Skeletal muscle cell (primary cell): ENCODE results near the gene PARP9.

Experiments used
- DNase-seq: peaks from one replicate; pipeline ENCODE4 v3.0.0-alpha.2; 2010; ENCODE audit warnings: low read depth
- H3K4me3 ChIP-seq: 2 replicates; pipeline ENCODE4 v1.5.1; 2011; ENCODE audit warnings: low read depth, mild to moderate bottlenecking, control low read depth, low read length, moderate library complexity

Gene PARP9

GRCh38 chr3:122564155-122564912 lies at the start of gene PARP9, which contains the start of gene DTX3L:
PARP9 (minus strand) TSS chr3:122564300; CDS start chr3:122559620, 4,680 bp downstream.
DTX3L (plus strand) TSS chr3:122564338; CDS start chr3:122564427, 89 bp downstream.
- H3K4me3 ChIP-seq: peak within 1 kb of the TSS; percentile 78
- no peak for DNase-seq

GRCh38 chr3:122612696-122613095 lies 48.6 kb upstream of the PARP9 start:
- DNase-seq: no peak

GRCh38 chr3:122609798-122610559 lies 45.9 kb upstream of the PARP9 start:
- H3K4me3 ChIP-seq: no peak overlapping the region
- DNase-seq: peak; percentile 34

More at GRCh38 chr3:122612696-122613095, 48.6 kb upstream of the PARP9 start:
- no peak overlapping the region for H3K4me3 ChIP-seq

- H3K4me3 ChIP-seq: no peak overlapping the region
- no peak for DNase-seq
These were observed 44.8 kb upstream of the PARP9 start for GRCh38 chr3:122608916-122609315.

DNA sequence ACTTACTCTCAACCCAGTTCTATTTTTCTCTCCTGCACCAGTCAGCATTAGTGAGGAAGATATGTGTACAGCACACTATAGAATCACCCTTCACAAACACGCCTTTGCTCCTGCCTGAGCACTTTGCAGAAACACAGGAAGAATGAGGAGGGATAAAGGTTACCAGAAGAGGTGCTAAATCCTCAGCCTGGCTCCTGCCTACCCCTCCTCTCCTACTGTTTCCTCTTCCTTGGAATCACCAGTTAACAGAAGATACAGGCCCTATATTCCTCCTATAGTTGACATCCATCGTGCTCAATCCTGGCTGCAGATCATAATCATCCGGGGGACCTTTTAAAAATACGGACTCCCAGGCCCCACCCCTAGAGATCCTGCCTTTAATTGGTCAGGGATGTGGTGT lies 42.2 kb upstream of the PARP9 start:
- no peak for DNase-seq
- H3K4me3 ChIP-seq: no peak overlapping the region

DNA sequence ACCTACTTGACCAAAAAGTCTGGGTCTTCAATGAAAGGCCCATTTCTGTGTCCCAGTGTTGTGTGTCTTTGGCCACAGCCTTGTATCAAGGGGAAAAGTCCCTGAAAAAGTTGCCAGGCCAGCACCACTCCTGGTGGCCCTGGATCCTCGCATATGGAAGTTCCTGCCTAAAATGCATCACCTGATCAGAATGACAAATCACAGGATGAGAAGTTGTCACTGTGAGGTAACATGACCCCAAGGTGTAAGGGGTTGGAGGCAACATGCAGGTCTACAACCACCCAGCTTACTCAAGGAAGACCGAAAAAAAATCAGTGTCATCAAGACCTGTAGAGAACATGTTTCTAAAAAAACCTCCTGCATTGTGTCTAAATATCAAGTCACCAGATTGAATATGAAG lies 39.0 kb upstream of the PARP9 start:
- DNase-seq: no peak
- H3K4me3 ChIP-seq: no peak overlapping the region

DNA sequence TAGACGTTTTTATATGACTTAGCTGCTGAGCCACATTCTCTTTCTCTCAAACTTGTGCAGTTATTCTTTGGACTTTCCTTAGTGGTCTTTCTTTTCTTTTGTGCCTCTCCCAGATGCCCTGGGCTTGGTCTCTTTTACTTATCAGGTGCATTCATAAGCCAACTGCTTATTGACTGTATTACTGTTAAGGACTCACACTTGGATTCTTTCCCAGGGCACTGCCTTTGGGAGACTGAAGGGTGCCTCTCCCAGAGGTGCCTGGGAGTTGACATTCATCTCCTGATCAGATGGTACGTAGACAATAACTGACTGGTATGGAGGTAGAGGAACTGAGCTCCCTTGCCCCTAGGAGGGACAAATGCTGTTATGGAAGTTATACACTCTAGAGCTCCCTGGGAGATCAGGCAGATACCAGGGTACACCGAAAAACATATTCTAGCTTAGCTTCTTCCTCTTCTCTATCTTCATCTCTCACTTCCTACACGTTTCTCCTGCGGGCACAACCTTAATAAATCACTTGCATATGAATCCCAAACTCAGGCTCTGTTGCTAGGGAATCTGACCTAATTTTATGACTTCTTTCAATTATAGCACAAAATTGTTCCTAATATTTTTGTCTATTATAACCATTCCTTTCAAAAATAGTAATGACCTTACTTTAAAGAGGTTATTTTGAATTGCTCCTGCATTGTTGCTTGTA lies 38.1 kb upstream of the PARP9 start:
- DNase-seq: no peak
- no peak overlapping the region for H3K4me3 ChIP-seq

- no peak overlapping the region for H3K4me3 ChIP-seq
- no peak for DNase-seq
These were observed 34.5 kb upstream of the PARP9 start for GRCh38 chr3:122598556-122598955.

GRCh38 chr3:122598151-122598550 lies 34.1 kb upstream of the PARP9 start:
- no peak for DNase-seq
- H3K4me3 ChIP-seq: no peak overlapping the region

- no peak overlapping the region for H3K4me3 ChIP-seq
- no peak for DNase-seq
These were observed 29.9 kb upstream of the PARP9 start for GRCh38 chr3:122594025-122594424.

DNA sequence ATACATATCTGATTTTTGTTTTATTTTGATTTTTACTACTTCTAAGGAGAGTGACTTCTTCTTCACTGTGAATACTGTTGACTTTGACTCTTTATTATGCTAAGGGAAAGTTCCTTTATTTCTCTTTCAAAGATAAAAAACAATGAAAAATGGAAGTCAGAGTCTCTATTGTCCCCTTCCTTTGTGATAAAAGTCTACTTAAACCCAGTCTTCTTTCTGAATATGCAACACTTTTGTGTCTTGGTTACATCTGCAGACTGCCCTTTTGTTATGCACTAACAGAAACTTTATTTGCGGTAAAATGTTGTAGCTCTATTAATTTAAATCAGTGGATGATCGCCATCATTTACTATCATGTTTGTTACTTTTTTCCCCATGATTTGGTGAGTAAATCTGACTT lies 26.5 kb upstream of the PARP9 start:
- DNase-seq: no peak
- H3K4me3 ChIP-seq: no peak overlapping the region

DNA sequence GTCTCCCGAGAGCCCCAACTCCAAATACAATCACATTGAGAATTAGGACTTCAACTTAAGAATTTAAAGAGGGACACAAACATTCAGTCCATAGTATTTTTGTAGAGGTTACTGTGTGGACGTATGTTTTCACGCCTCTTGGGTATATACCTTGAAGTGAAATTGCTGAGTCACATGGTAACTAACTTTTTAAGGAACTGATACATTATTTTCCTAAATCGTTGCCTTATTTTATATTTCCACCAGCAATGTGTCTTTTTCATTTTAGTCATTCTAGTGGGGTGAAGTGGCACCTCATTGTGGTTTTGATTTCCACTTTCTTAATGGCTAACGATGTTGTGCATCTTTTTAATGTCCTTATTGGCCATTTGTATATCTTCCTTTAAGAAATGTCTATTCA lies 25.2 kb upstream of the PARP9 start:
- DNase-seq: no peak

DNA sequence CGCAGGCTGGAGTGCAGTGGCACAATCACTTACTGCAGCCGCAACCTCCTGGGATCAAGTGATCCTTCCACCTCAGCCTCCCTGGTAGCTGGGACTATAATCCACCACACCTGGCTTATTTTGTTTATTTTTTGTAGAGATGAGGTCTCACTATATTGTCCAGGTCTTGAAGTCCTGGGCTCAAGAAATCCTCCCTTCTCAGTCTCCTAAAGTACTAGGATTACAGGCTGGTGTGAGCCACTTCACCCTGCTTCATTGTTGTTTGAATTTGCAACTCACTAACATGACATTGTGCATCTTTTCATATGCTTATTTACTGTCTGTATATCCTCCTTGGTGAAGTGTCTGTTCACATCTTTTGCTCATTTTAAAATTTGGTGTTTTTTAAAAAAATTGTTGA lies 23.5 kb upstream of the PARP9 start:
- H3K4me3 ChIP-seq: no peak overlapping the region
- no peak for DNase-seq

More for the DNA sequence above, 25.2 kb upstream of the PARP9 start:
- no peak overlapping the region for H3K4me3 ChIP-seq

DNA sequence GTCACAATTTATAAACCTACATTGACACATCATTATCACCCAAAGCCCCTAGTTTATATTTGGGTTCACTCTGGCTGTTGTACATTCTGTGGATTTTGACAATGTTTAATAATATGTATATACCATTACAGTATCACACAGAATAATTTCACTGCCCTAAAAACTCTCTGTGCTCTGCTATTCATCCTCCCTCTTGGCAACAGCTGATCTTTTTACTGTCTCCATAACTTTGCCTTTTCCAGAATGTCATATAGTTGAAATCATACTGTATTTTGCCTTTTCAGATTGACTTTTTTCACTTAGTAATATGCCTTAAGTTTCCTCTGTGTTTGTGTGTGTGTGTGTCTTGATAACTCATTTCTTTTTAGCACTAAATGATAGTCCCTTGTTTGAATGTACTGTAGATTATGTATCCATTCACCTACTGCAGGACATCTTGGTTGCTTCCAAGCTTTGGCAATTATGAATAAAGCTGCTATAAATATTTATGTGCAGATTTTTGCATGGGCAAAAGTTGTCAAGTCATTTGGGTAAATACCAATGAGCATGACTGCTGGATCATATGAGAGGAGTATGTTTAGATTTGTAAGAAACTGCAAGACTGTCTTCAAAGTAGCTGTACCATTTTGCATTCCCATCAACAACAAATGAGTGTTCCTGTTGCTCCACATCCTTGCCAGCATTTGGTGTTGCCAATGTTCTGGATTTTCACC lies 22.8 kb upstream of the PARP9 start:
- no peak overlapping the region for H3K4me3 ChIP-seq
- DNase-seq: no peak

DNA sequence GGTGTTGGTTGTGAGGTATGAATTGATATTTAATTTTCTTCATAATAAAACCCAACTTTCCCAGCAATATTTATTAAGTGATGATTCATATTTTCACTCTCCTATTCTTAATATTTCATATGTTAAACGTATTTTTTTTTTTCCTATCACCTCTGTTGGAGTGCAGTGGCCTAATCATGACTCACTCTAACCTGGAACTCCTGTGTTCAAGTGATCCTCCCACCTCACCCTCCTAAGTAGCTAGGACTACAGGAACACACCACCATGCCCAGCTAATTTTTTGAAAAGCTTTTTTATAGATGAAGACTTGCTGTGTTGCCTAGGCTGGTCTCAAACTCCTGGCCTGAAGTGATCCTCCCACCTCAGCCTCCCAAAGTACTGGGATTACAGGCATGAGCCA lies 22.0 kb upstream of the PARP9 start:
- DNase-seq: no peak
- H3K4me3 ChIP-seq: no peak overlapping the region

DNA sequence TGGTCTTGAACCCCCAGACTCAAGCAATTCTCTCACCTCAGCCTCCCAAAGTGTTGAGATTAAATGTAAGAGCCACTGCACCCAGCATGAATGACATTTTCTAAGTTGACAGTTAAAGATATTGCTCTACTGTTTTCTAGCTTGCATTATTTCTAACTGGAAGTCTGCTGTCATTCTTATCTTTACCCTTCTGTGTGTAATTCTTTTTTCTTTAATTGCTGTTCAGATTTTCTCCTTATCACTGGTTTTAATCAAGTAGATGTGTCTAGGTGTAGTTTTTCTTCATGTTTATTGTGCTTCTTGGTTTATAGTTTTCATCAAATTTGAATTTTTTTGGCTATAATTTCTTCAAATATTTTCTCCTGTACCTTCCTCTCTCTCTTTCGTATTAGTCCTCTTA lies 18.3 kb upstream of the PARP9 start:
- no peak overlapping the region for H3K4me3 ChIP-seq
- no peak for DNase-seq

DNA sequence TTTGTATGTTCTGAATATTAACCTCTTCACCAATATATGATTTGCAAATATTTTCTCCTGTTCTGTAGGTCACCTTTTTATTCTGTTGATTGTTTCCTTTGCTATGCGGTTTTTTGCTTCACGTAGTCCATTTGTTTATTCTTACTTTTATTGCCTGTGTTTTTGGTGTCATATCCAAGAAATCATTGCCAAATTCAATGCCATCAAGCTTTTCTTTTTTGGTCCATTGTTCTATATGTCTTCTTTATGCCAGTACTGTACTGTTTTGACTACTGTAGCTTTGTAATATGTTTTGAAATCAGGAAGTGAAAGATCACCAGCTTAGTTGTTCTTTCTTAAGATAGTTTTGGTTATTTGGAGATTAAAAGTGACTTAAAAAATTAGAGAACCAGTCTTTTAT lies 17.5 kb upstream of the PARP9 start:
- H3K4me3 ChIP-seq: no peak overlapping the region
- no peak for DNase-seq

DNA sequence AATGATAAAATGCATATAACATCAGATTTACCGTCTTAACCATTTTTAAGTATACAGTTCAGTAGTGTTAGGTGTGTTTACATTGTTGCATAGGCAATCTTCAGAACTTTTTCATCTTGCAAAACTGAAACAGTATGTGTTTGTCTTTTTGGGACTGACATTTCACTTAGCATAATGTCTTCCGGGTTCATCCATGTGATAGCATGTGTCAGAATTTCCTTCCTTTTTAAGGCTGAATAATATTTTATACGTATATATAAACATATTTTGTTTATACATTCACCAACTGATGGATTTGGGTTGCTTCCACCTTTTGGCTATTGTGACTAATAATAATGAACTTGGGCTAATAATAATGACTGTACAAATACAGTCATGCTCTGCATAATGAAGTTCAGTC lies 16.4 kb upstream of the PARP9 start:
- H3K4me3 ChIP-seq: no peak overlapping the region

GRCh38 chr3:122578069-122578740 lies 14.1 kb upstream of the PARP9 start:
- peak overlapping the region; percentile 48 for H3K4me3 ChIP-seq
- no peak for DNase-seq

More for the DNA sequence above, 16.4 kb upstream of the PARP9 start:
- DNase-seq: no peak
